SK-N-SH (cell line): Measurements from ENCODE around the gene CELA3A. TPM values are rescaled to one million over a fixed set of nuclear protein-coding genes. Genes with fewer than 3 reads are reported as not detected.
A peak's percentile ranks its signal among the peaks of the same experiment; 100 is the strongest.
"Not testable (repeated sequence)": the region's sequence is repeated elsewhere in the genome, so short reads cannot be mapped to it uniquely, and the experiment has no call there.

ENCODE experiments used
- CTCF ChIA-PET: fragments of 300-600, 350-600 bp; formaldehyde crosslinking; extraction: SDS; loops from one replicate; lab custom pipeline; 2021; lab: Yijun Ruan, JAX
- POLR2A ChIA-PET: fragments of 350-600 bp; sonication (Branson Sonifier 250); formaldehyde crosslinking; extraction: SDS; loops from one replicate; lab custom pipeline; 2020; ENCODE audit warnings: antibody characterized with exemption, inconsistent platforms; lab: Yijun Ruan, JAX
- DNase-seq: peaks from one replicate; pipeline ENCODE4 v3.0.0; 2012
- H2AFZ ChIP-seq: fragments of 200-600 bp; sonication (generic); 2 replicates; pipeline ENCODE4 v1.8.1; 2016; ENCODE audit warnings: antibody characterized with exemption, mild to moderate bottlenecking, low read depth
- H3F3A ChIP-seq: fragments of 200-600 bp; sonication (generic); replicated peaks from 2 replicates; pipeline ENCODE3; 2016; ENCODE audit warnings: antibody characterized with exemption, mild to moderate bottlenecking; ENCODE audit not compliant: insufficient read depth
- H3K27ac ChIP-seq, 2 experiments: fragments of 200-500 bp in 1 of 2; fragments of 200-600 bp in 1 of 2; sonication (Bioruptor generic) in 1 of 2; sonication (generic), shearing (Covaris generic) in 1 of 2; 2 replicates each; pipeline versions ENCODE4 v1.5.1 to v1.6.1; 2014 to 2016; ENCODE audit warnings: low read depth in 2 of 2, inconsistent platforms in 1 of 2, low read length in 1 of 2, mild to moderate bottlenecking in 1 of 2, mixed read lengths in 1 of 2
- H3K27me3 ChIP-seq: fragments of 200-600 bp; sonication (generic), shearing (Covaris generic); 2 replicates; pipeline ENCODE4 v1.6.1; 2016; ENCODE audit warnings: mixed run types; ENCODE audit not compliant: insufficient read depth
- H3K36me3 ChIP-seq, 2 experiments: fragments of 200-500 bp in 1 of 2; fragments of 200-600 bp in 1 of 2; sonication (Bioruptor generic) in 1 of 2; sonication (generic) in 1 of 2; replicated peaks in 1 of 2; 2 replicates each; pipeline versions ENCODE3 to v1.5.1; 2014 to 2016; ENCODE audit warnings: low read length in 1 of 2, mild to moderate bottlenecking in 1 of 2; ENCODE audit not compliant: insufficient read depth in 2 of 2, control insufficient read depth in 1 of 2
- H3K4me1 ChIP-seq, 2 experiments: fragments of 200-500 bp in 1 of 2; fragments of 200-600 bp in 1 of 2; sonication (Bioruptor generic) in 1 of 2; sonication (generic), shearing (Covaris generic) in 1 of 2; 2 replicates each; pipeline versions ENCODE4 v1.5.1 to v1.6.1; 2014 to 2016; ENCODE audit warnings: low read depth in 1 of 2, low read length in 1 of 2, mixed run types in 1 of 2; ENCODE audit not compliant: insufficient read depth in 2 of 2, control insufficient read depth in 1 of 2
- H3K4me2 ChIP-seq: fragments of 200-600 bp; sonication (generic), shearing (Covaris generic); 2 replicates; pipeline ENCODE4 v1.6.1; 2017; ENCODE audit warnings: mixed run types
- H3K4me3 ChIP-seq, 2 experiments: fragments of 200-500 bp in 1 of 2; fragments of 200-600 bp in 1 of 2; sonication (Bioruptor generic) in 1 of 2; sonication (generic), shearing (Covaris generic) in 1 of 2; 2 replicates each; pipeline versions ENCODE4 v1.5.1 to v1.8.1; 2014 to 2016; ENCODE audit warnings: low read depth in 2 of 2, inconsistent platforms in 1 of 2, low read length in 1 of 2, mild to moderate bottlenecking in 1 of 2, mixed read lengths in 1 of 2, moderate library complexity in 1 of 2
- H3K79me2 ChIP-seq: fragments of 200-600 bp; sonication (generic); 2 replicates; pipeline ENCODE4 v1.8.1; 2017; ENCODE audit warnings: mild to moderate bottlenecking; ENCODE audit not compliant: insufficient read depth
- H3K9ac ChIP-seq: fragments of 200-600 bp; sonication (generic); 2 replicates; pipeline ENCODE4 v1.6.1; 2017; ENCODE audit warnings: mixed run types
- H3K9me2 ChIP-seq: fragments of 200-600 bp; sonication (generic); 2 replicates; pipeline ENCODE4 v1.6.1; 2017; ENCODE audit warnings: mixed run types
- H3K9me3 ChIP-seq: fragments of 200-600 bp; sonication (generic); 2 replicates; pipeline ENCODE4 v1.6.1; 2017; ENCODE audit warnings: mixed run types, mild to moderate bottlenecking, moderate library complexity
- H4K20me1 ChIP-seq: fragments of 200-600 bp; sonication (generic); 2 replicates; pipeline ENCODE4 v1.6.1; 2017; ENCODE audit warnings: mild to moderate bottlenecking, mixed run types; ENCODE audit not compliant: insufficient read depth
- EZH2phosphoT487 ChIP-seq: fragments of 200-600 bp; sonication (generic); IDR thresholded peaks from 2 replicates; pipeline ENCODE4 v1.6.1; 2017; ENCODE audit warnings: low read depth, mixed run types, mild to moderate bottlenecking, antibody characterized with exemption, moderate library complexity, borderline replicate concordance
- RXRA ChIP-seq: IDR thresholded peaks from 2 replicates; pipeline ENCODE4 v1.4.0; 2012; ENCODE audit warnings: low read depth, mild to moderate bottlenecking, borderline replicate concordance
- TCF12 ChIP-seq: IDR thresholded peaks from 2 replicates; pipeline ENCODE4 v1.4.0; 2012
- YY1 ChIP-seq: IDR thresholded peaks from 2 replicates; pipeline ENCODE4 v1.4.0; 2012; ENCODE audit warnings: low read depth, mild to moderate bottlenecking
- WGBS: methylation state at CpG from one replicate; pipeline ENCODE4 v1.1.6; 2017; ENCODE audit warnings: low lambda C conversion rate; 5-methylcytosine and 5-hydroxymethylcytosine counted together
- polyA plus RNA-seq, 3 experiments: library from polyadenylated mRNA; depleted of rRNA; stranded (reverse); fragments of >200 nt; gene quantifications; 2 replicates each; pipeline ENCODE4 v1.2.3, GENCODE V29; 2012

Gene CELA3A
- polyA plus RNA-seq, 1 of the 3 experiments (the other 2 are of a cell fraction), result not detected

DNA sequence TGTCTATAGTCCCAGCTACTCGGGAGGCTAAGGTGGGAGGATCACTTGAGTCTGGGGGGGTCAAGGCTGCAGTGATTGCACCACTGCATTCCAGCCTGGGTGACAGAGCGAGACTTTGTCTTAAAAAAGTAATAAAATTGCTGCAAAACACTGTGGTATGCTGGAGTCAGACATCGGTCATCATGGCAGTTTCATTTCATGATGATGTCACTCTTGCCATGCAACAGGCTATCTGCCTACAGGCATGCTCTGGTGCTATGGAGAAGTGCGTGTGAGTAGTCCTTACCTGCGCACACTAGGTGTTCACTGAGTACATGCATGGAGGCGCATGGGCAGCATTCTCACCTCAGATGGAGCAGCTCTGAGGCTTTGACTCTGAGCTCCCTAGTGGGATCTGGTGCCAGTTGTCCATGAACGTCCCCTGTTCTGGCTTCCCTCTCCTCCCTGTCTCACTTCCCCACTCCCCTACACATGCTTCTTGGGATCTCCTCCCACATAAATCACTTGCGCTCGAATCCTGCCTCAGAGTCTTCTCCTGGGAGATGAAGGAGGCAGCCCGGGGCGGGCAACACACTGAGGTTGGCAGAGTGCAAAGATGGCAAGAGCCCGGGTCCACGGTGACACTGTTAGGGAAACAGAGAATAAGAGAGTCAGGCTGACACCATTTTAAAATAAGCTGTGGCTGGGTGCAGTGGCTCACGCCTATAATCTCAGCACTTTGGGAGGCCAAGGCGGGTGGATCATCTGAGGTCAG lies 35.0 kb upstream of the CELA3A start:
- Histone ChIP-seq H3K4me3 (no peak overlapping the region), H3K27me3 (no peaks in the 10 kb centered on the region), H3K4me1 (peaks cover 0 to 8% of the 10 kb centered on the region in 2 experiments; a peak in 1 of 4 replicates), H3K4me2 (no peak overlapping the region), H2AFZ (peak overlapping the region; percentile 51; the same call in 1 of the 2 replicates), H3K9me2 (no peaks in the 10 kb centered on the region), H3K9ac (no peak overlapping the region), H3K27ac (no peak overlapping the region), H3F3A (no peaks in the 10 kb centered on the region)
- DNase-seq, result no peak
- ChIA-PET POLR2A (no interaction called here), CTCF (interaction anchor here (1.7 to 4.0 kb wide), 4 partner anchors 14 to 264 kb away, joined by 4 to 20 read pairs (median 12); no protein-coding TSS in a partner anchor)
- TF ChIP-seq EZH2phosphoT487 (no peak), TCF12 (no peak), RXRA (no peak), YY1 (no peak)
- TF ChIP-seq, all 33 proteins: peak for 0
- 82% methylated on average over 15 of the region's 15 CpGs for WGBS
- Histone ChIP-seq H3K9me3 (no peaks in the 10 kb centered on the region), H3K36me3 (no peaks in the 10 kb centered on the region), H4K20me1 (no peaks in the 10 kb centered on the region), H3K79me2 (no peaks in the 10 kb centered on the region)

DNA sequence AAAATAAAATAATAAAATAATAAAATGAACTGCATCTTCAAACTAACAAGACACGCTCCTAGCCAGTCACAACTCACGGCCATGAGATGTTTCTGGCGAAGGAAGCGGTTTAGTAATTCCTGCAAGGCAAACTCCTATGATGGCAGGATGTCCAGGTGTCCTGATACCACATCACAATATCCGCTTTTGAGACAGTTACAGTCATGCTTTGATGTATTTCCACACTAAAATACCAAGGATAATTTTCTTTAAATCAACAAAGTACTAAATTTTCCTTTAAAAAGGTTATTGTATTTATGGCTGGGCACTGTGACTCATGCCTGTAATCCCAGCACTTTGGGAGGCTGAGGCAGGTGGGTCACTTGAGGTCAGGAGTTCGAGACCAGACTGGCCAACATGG lies 34.2 kb upstream of the CELA3A start:
- POLR2A ChIA-PET, H4K20me1 ChIP-seq, H3K9me2 ChIP-seq, H3K4me3 ChIP-seq, H2AFZ ChIP-seq, H3K27ac ChIP-seq, DNase-seq, H3K36me3 ChIP-seq, H3K4me2 ChIP-seq, H3K9ac ChIP-seq, H3F3A ChIP-seq, H3K4me1 ChIP-seq, H3K79me2 ChIP-seq, H3K9me3 ChIP-seq, CTCF ChIA-PET, H3K27me3 ChIP-seq: not testable (repeated sequence)
- WGBS, result 96% methylated on average over 6 of the region's 6 CpGs

- H3K9me3 ChIP-seq, H3K4me1 ChIP-seq, H3K9me2 ChIP-seq, H3F3A ChIP-seq, H3K4me3 ChIP-seq, H4K20me1 ChIP-seq, H3K79me2 ChIP-seq, H3K4me2 ChIP-seq, H3K27me3 ChIP-seq, H3K27ac ChIP-seq, H3K9ac ChIP-seq, DNase-seq, POLR2A ChIA-PET, H2AFZ ChIP-seq, H3K36me3 ChIP-seq, CTCF ChIA-PET: not testable (repeated sequence)
- WGBS, result 70% methylated on average over 3 of the region's 5 CpGs
These were observed 32.4 kb upstream of the CELA3A start for GRCh38 chr1:21969066-21969465.

GRCh38 chr1:21970523-21970922 lies 30.9 kb upstream of the CELA3A start:
- H3K36me3 ChIP-seq, H3K9me2 ChIP-seq, H4K20me1 ChIP-seq, H3K27me3 ChIP-seq, H3K79me2 ChIP-seq, POLR2A ChIA-PET, H3K4me1 ChIP-seq, H2AFZ ChIP-seq, H3K4me3 ChIP-seq, H3K9me3 ChIP-seq, H3F3A ChIP-seq, H3K4me2 ChIP-seq, H3K27ac ChIP-seq, H3K9ac ChIP-seq, CTCF ChIA-PET, DNase-seq: not testable (repeated sequence)
- WGBS, result 48% methylated on average over 4 of the region's 4 CpGs

GRCh38 chr1:21972973-21973441 lies 28.4 kb upstream of the CELA3A start:
- 80% methylated on average over 2 of the region's 2 CpGs for WGBS
- H3K9me3 ChIP-seq, CTCF ChIA-PET, H3K79me2 ChIP-seq, H3K9me2 ChIP-seq, H3K36me3 ChIP-seq, H3K27me3 ChIP-seq, POLR2A ChIA-PET, H3K4me1 ChIP-seq, DNase-seq, H3K9ac ChIP-seq, H2AFZ ChIP-seq, H3K27ac ChIP-seq, H3K4me2 ChIP-seq, H3K4me3 ChIP-seq, H4K20me1 ChIP-seq, H3F3A ChIP-seq: not testable (repeated sequence)

DNA sequence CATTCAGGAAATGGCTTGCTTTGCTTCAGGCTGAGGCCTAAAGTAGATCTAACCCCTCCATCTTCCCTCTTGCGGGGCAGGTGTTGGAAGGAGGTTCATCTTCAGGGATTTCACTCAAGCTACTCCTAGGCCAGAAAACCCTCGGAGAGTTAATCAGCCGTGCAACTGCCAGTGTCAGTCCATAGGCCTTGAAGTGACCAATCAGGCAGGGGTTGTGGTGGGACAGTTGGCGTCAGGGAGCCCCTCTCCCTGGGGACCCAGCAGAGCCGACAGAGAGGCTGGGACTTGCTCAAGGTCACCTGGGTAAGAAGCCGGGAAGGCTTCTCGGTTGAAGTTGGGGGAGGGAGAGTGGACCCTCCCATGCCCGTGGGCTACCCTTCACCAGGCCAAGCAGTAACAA lies 27.5 kb upstream of the CELA3A start:
- H2AFZ ChIP-seq, H3K36me3 ChIP-seq, H3K4me2 ChIP-seq, H4K20me1 ChIP-seq, H3K79me2 ChIP-seq, H3F3A ChIP-seq, DNase-seq, CTCF ChIA-PET, H3K4me1 ChIP-seq, H3K27me3 ChIP-seq, H3K9me2 ChIP-seq, H3K9ac ChIP-seq, H3K27ac ChIP-seq, POLR2A ChIA-PET, H3K4me3 ChIP-seq, H3K9me3 ChIP-seq: not testable (repeated sequence)
- 91% methylated on average over 5 of the region's 8 CpGs for WGBS
